Kidney (tissue), 22 donors: Measurements from ENCODE around the gene CNIH2. TPM values are rescaled to one million over a fixed set of nuclear protein-coding genes. Genes with fewer than 3 reads are reported as not detected.

Source experiments
- DNase-seq, 5 donors: peaks; one replicate each; pipeline ENCODE4 v3.0.0-alpha.2; 2013 to 2020
- FAIRE-seq: peaks from 2 replicates; lab custom pipeline; 2012; peaks lifted over from hg19 to GRCh38; lab: Jason Lieb, UNC
- H3K27ac ChIP-seq, 2 donors: one replicate each; pipeline ENCODE4 v1.7.0; 2013; ENCODE audit warnings: low read depth in 2 of 2, low read length in 2 of 2, inconsistent platforms in 1 of 2
- H3K27me3 ChIP-seq: one replicate; pipeline ENCODE4 v1.7.1; 2013; ENCODE audit warnings: low read length, inconsistent platforms; ENCODE audit not compliant: control insufficient read depth, insufficient read depth
- H3K36me3 ChIP-seq, 3 donors: one replicate each; pipeline versions ENCODE4 v1.7.0 to v1.7.1; 2013; ENCODE audit warnings: low read length in 3 of 3, control low read depth in 1 of 3, inconsistent platforms in 1 of 3; ENCODE audit not compliant: insufficient read depth in 3 of 3, control insufficient read depth in 2 of 3
- H3K4me1 ChIP-seq, 3 donors: one replicate each; pipeline versions ENCODE4 v1.7.0 to v1.7.1; 2013; ENCODE audit warnings: low read length in 3 of 3, inconsistent platforms in 1 of 3, low read depth in 1 of 3; ENCODE audit not compliant: control insufficient read depth in 2 of 3, insufficient read depth in 2 of 3
- H3K4me3 ChIP-seq, 3 donors: one replicate each; pipeline versions ENCODE4 v1.7.0 to v1.8.1; 2013; ENCODE audit warnings: low read length in 3 of 3, control low read depth in 1 of 3, inconsistent platforms in 1 of 3
- H3K9ac ChIP-seq, 3 donors: one replicate each; pipeline versions ENCODE4 v1.7.0 to v1.7.1; 2013; ENCODE audit warnings: low read length in 3 of 3, control low read depth in 1 of 3, inconsistent platforms in 1 of 3
- H3K9me3 ChIP-seq, 3 donors: one replicate each; pipeline versions ENCODE4 v1.7.0 to v1.7.1; 2013; ENCODE audit warnings: low read length in 3 of 3, control low read depth in 1 of 3, inconsistent platforms in 1 of 3; ENCODE audit not compliant: control insufficient read depth in 2 of 3, insufficient read depth in 1 of 3
- CTCF ChIP-seq: IDR thresholded peaks from 3 replicates; pipeline ENCODE4 v1.5.1; 2012; ENCODE audit warnings: mild to moderate bottlenecking, moderate library complexity, borderline replicate concordance; ENCODE audit not compliant: insufficient read depth; ENCODE audit errors: extremely low read depth
- intact Hi-C: fragments of 100-400 bp; cut with DNase I; formaldehyde crosslinking; loops from one replicate; pipeline ENCODE4 v1.11.1; 2022
- long read RNA-seq, 10 donors: library from polyadenylated mRNA in 1 of 10; unstranded in 1 of 10; transcript quantifications; one replicate each; pipeline ENCODE4 v2.0.0 and lab custom pipeline, GENCODE V29; 2021 to 2026
- polyA plus RNA-seq: library from polyadenylated mRNA; stranded (reverse); fragments of 350-450 nt; fragmentation: Illumina TruSeq; extraction: RNeasy Lipid Tissue Mini Kit (QIAGEN cat#74804); gene quantifications from one replicate; pipeline ENCODE4 v1.2.3, GENCODE V29; 2014; ENCODE audit warnings: low read depth, low replicate concordance; ENCODE audit not compliant: insufficient read depth
- total RNA-seq: library from RNA; stranded (reverse); fragmentation: NEBNext Ultra II Directional; extraction: Animal tissue kit (Norgen Biotek cat#: 25700); gene quantifications from one replicate; pipeline ENCODE4 v1.2.1, GENCODE V29; 2021
- donor health status: control.
- donor health status: control.
- donor health status: control.
- donor health status: control.
- donor health status: control.
- donor health status: DM: yes; HTN: yes; CAD: no.
- donor health status: Normal renal cell carcinoma (clear cell type).

CNIH2 gene
- total RNA-seq (0.63 TPM), polyA plus RNA-seq (not detected)
- long read RNA-seq, donor 1, partial matches to known transcripts = 67 of 107 reads
- long read RNA-seq, donor 1, other reads (novel, unspliced or antisense) = 37 of 107 reads
- long read RNA-seq, donor 2, partial matches to known transcripts = 64 of 115 reads
- long read RNA-seq, donor 2, other reads (novel, unspliced or antisense) = 50 of 115 reads
- long read RNA-seq, donor 3, partial matches to known transcripts = 172 of 178 reads
- long read RNA-seq, donor 3, other reads (novel, unspliced or antisense) = 6 of 178 reads
- long read RNA-seq, donor 4, partial matches to known transcripts = 0 of 2 reads
- long read RNA-seq, donor 4, other reads (novel, unspliced or antisense) = 0 of 2 reads
- long read RNA-seq, donor 5 = 0 reads
- long read RNA-seq, donor 6, partial matches to known transcripts = 0 of 2 reads
- long read RNA-seq, donor 6, other reads (novel, unspliced or antisense) = 0 of 2 reads
- long read RNA-seq, donor 7 = 0 reads
- long read RNA-seq, donor 8, partial matches to known transcripts = 0 of 1 reads
- long read RNA-seq, donor 8, other reads (novel, unspliced or antisense) = 0 of 1 reads
- long read RNA-seq, donor 9, partial matches to known transcripts = 38 of 66 reads
- long read RNA-seq, donor 9, other reads (novel, unspliced or antisense) = 28 of 66 reads
- long read RNA-seq, donor 10 = 0 reads

GRCh38 chr11:66277471-66278362, at the start of gene CNIH2:
Gene CNIH2 (plus strand): TSS chr11:66278175. CDS start chr11:66278457, 282 bp downstream.
- Histone ChIP-seq H3K36me3 (peaks cover 11 to 21% (median 16%) of the 10 kb centered on the region in 3 donors), H3K27me3 (no peaks in the 10 kb centered on the region), H3K4me3 (no peak within 1 kb of the TSS), H3K9me3 (no peaks in the 10 kb centered on the region), H3K9ac (no peak within 1 kb of the TSS), H3K4me1 (peaks cover 0 to 4% (median 0%) of the 10 kb centered on the region in 3 donors), H3K27ac (no peak within 1 kb of the TSS)
- DNase-seq = peak in 3 of 5 donors; percentile 37 to 76 (median 64)
- no peak for TF ChIP-seq CTCF
- FAIRE-seq = no peak
- intact Hi-C loops = loop anchor here (10.0 kb wide), 1 partner anchor 53 kb away; no protein-coding TSS in a partner anchor

- Histone ChIP-seq H3K9ac (peak overlapping the region in 2 of 3 donors; percentile 22 to 24), H3K27me3 (no peaks in the 10 kb centered on the region), H3K4me3 (no peak overlapping the region), H3K9me3 (no peaks in the 10 kb centered on the region), H3K27ac (peak overlapping the region; percentile 18 to 51), H3K36me3 (peaks cover 2 to 23% (median 23%) of the 10 kb centered on the region in 3 donors), H3K4me1 (no peaks in the 10 kb centered on the region)
- intact Hi-C loops = loop anchor here (10.0 kb wide), 1 partner anchor 46 kb away; the partner anchor contains the start of gene CNIH2
- FAIRE-seq (no peak), DNase-seq (peak in 3 of 5 donors; percentile 50 to 75 (median 62))
- TF ChIP-seq CTCF = no peak
Observed at GRCh38 chr11:66228521-66228920, 49.5 kb upstream of the CNIH2 start.

GRCh38 chr11:66230156-66230555, 47.8 kb upstream of the CNIH2 start:
- no peak for TF ChIP-seq CTCF
- Histone ChIP-seq H3K4me3 (no peak overlapping the region), H3K27ac (no peak overlapping the region), H3K27me3 (no peaks in the 10 kb centered on the region), H3K36me3 (peaks cover 2 to 29% (median 23%) of the 10 kb centered on the region in 3 donors), H3K9me3 (no peaks in the 10 kb centered on the region), H3K9ac (no peak overlapping the region), H3K4me1 (no peaks in the 10 kb centered on the region)
- no peak for FAIRE-seq
- peak in 2 of 5 donors; percentile 34 to 35 for DNase-seq
- intact Hi-C loops = no loop called here
